Measurements from ENCODE around the gene TMEM9B.
"Not testable (repeated sequence)": the region's sequence is repeated elsewhere in the genome, so short reads cannot be mapped to it uniquely, and the experiment has no call there.

TMEM9B gene

DNA sequence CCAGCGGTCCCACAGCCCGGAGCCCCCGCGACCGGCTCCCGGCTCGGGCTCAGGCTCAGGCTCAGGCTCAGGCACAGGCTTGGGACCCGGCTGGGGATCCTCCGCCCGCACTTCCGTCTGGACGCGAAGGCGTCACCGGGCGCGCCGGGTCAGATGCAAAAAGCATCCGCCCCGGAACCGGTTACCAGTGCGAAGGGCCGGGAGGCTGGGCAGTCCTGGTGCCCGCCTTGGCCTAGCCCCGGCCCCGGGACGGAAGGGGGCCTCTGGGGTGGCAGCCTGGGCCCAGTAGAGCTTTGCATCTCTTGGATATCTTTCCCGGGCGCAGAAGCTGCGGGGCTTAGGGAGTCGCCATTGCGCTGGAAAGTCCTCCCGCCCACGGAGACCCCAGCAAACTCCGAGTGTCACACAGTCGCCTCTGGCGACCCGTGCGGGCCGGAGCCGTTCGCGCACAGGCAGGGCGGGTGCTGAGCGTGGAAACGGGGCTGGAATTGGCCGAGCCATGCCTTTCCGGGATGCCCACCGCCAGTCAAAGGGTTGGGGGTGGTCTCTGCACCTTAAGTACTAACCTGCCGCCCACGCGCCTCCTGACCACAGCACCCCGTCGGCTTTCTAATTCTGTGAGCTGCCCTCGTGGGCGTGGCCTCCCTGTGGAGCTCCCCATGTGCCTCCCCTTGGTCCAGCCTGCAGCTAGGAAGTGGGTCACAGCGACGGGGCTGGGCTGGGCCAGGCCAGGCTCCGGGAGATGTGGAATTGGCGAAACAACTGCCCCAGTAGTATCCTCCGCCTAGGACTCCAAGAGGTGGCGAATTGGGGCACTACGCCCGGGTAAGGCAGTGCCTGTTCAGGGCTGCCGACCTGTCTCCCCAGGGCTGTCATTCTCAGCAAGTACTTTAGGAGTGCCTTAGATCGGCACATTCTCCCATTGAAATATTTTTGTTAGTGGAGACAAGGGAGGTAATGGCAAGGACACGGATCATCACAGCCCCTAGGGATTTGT lies at the start of gene TMEM9B:
Gene TMEM9B, minus strand, starts transcription at position 119 of the 997 bp plus-strand sequence. CDS start 129 bp downstream, outside the sequence.
- peak within 1 kb of the TSS; percentile 86 to 99 (median 97) for H3K4me2 ChIP-seq
- H3K36me3 ChIP-seq = 0 out of 22 replicates have a peak, but pooled peaks cover 0 to 9% (median 0%) of the 10 kb centered on the region in 11 experiments
- H3K4me3 ChIP-seq = peak within 1 kb of the TSS; percentile 68 to 97 (median 86)
- peak within 1 kb of the TSS; percentile 80 to 95 (median 90) for H3K27ac ChIP-seq
- H3K27me3 ChIP-seq = no peaks in the 10 kb centered on the region
- H3K9ac ChIP-seq = peak within 1 kb of the TSS; percentile 82 to 95 (median 91)
- TF ChIP-seq Cebpa-rat (IDR thresholded peaks at IDR 0.05) = no peak
- H4K20me1 ChIP-seq = peaks cover 4 to 36% (median 20%) of the 10 kb centered on the region in 11 experiments; a peak in 15 of 22 replicates
- no peaks in the 10 kb centered on the region for H3K9me3 ChIP-seq (replicated peaks in 1 of 11)
- H3K4me1 ChIP-seq = peaks cover 25 to 56% (median 32%) of the 10 kb centered on the region in 10 experiments

DNA sequence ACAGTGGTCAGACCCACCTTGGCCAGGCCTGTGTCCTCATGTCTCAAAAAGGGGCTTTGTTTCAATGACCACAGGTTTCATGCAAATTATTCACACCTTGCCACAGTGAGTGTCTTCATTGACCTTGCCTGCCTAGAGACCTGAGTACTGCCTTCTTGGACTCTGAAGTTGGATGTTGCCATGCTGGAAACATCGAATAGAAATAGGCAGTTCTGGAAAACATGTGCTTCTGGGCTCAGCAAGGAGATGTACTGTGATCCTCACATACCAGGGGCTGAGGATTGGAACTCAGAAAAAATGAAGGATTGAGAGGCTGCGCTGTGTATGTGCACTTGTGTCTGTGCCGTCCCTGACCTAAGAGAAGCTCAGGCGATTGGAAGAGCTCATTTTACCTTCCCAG lies 49.1 kb upstream of the TMEM9B start:
- no peaks in the 10 kb centered on the region for H3K36me3 ChIP-seq
- no peak overlapping the region for H3K4me3 ChIP-seq
- no peaks in the 10 kb centered on the region for H4K20me1 ChIP-seq
- no peak overlapping the region for H3K4me2 ChIP-seq
- no peak overlapping the region for H3K27ac ChIP-seq
- peaks cover 0 to 6% (median 0%) of the 10 kb centered on the region in 11 experiments; a peak in 1 of 22 replicates for H3K9me3 ChIP-seq (replicated peaks in 1 of 11)
- peaks cover 0 to 28% (median 14%) of the 10 kb centered on the region in 10 experiments; a peak in 18 of 20 replicates for H3K4me1 ChIP-seq
- H3K27me3 ChIP-seq = no peaks in the 10 kb centered on the region
- H3K9ac ChIP-seq = no peak overlapping the region
- TF ChIP-seq Cebpa-rat (IDR thresholded peaks at IDR 0.05) = no peak

DNA sequence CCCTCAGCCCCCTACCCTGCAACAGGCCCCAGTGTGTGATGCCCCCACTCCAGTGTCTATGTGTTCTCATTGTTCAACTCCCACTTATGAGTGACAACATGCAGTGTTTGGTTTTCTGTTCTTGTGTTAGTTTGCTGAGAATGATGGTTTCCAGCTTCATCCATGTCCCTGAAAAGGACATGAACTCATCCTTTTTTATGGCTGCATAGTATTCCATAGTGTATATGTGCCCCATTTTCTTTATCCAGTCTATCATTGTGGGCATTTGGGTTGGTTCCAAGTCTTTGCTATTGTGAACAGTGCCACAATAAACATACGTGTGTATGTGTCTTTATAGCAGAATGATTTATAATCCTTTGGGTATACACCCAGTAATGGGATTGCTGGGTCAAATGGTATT lies 45.3 kb upstream of the TMEM9B start:
- not testable (repeated sequence) for H3K36me3 ChIP-seq; H3K27ac ChIP-seq; H3K4me1 ChIP-seq; H4K20me1 ChIP-seq; H3K9ac ChIP-seq; H3K4me2 ChIP-seq; H3K9me3 ChIP-seq (replicated peaks in 1 of 11); H3K4me3 ChIP-seq
- peaks cover 18 to 29% (median 23%) of the 10 kb centered on the region in 11 experiments for H3K27me3 ChIP-seq

DNA sequence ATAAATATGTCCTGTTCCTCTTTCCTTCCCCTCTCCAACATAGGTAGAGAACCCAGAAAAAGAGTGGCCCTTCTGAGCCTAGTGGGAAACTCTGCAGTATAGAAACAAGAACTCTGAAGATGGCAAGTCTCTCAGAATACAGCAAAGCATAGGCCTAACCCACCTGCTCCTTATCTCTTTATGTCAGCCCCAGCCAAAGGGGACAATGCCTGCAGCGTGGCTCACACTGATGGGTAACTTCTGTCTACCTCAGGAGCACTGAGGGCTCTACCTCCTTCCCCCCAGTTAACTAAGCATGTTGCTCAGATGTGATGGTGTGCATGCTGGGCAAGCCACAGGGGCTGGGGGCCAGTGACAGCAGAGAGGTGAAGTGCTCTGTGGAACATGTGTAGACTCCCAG lies 44.4 kb upstream of the TMEM9B start:
- Histone ChIP-seq H4K20me1 (no peaks in the 10 kb centered on the region), H3K9me3 (replicated peaks in 1 of 11) (peaks cover 9 to 17% (median 12%) of the 10 kb centered on the region in 11 experiments), H3K9ac (no peak overlapping the region), H3K4me3 (no peak overlapping the region), H3K27me3 (peaks cover 26 to 38% (median 32%) of the 10 kb centered on the region in 11 experiments), H3K4me1 (peaks cover 0 to 6% (median 4%) of the 10 kb centered on the region in 10 experiments; a peak in 7 of 20 replicates), H3K27ac (no peak overlapping the region), H3K4me2 (no peak overlapping the region), H3K36me3 (no peaks in the 10 kb centered on the region; a peak in 1 of 22 replicates)
- TF ChIP-seq Cebpa-rat (IDR thresholded peaks at IDR 0.05) = no peak

DNA sequence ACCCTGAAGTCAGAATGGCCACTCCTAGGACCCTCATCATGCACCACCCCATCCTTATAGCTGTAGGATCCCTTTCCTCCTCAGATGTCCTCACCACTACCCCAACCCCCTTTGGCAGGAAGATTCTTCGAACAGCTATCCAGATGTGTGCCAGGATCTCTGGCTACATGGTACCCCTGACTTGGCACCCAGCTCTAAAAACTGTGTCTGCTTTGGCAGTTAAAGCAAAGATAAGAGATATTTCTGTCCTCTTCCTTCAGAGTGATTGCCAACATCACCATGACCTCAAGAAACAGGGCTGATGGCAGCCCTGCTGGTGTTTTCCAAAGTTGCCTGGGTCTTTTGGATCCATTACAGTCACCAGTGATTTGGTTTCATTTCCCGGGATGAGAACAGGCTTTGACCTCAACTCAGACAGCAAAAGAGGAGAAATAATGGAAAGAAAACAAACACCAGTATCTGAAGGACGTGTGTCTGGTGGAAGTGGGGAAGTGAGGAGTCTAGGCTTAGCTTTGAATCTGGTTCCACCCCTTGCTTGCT lies 43.8 kb upstream of the TMEM9B start:
- H3K9me3 ChIP-seq (replicated peaks in 1 of 11) = peaks cover 11 to 21% (median 17%) of the 10 kb centered on the region in 11 experiments
- no peak overlapping the region for H3K27ac ChIP-seq
- H3K36me3 ChIP-seq = no peaks in the 10 kb centered on the region; a peak in 1 of 22 replicates
- peaks cover 32 to 43% (median 38%) of the 10 kb centered on the region in 11 experiments for H3K27me3 ChIP-seq
- H3K4me3 ChIP-seq = no peak overlapping the region
- H3K4me1 ChIP-seq = peaks cover 0 to 12% (median 10%) of the 10 kb centered on the region in 10 experiments; a peak in 13 of 20 replicates
- TF ChIP-seq Cebpa-rat (IDR thresholded peaks at IDR 0.05) = no peak
- H3K4me2 ChIP-seq = no peak overlapping the region
- H4K20me1 ChIP-seq = no peaks in the 10 kb centered on the region
- H3K9ac ChIP-seq = no peak overlapping the region

DNA sequence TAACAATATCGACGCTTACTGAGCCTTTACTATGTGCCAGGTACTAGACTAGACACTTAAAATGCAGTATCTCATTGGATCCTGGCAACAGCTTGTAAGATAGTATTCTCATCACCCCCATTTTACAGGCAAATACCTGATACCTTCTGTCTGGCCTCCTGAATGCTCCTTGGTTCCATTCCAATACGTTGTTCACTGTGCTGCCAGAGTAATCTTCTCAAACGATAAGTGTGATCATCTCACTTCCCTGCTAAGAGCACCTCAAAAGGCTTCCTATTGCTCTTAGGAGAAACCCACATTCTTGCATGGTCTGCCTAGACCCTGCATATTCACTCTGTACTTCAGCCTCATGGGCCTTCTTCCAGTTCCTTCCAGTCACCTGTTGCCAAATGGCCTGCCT lies 40.8 kb upstream of the TMEM9B start:
- H3K36me3 ChIP-seq = no peaks in the 10 kb centered on the region; a peak in 1 of 22 replicates
- H3K4me1 ChIP-seq = peaks cover 0 to 33% (median 13%) of the 10 kb centered on the region in 10 experiments; a peak in 13 of 20 replicates
- no peak overlapping the region for H3K4me2 ChIP-seq
- H3K27ac ChIP-seq = no peak overlapping the region
- peaks cover 39 to 70% (median 62%) of the 10 kb centered on the region in 11 experiments for H3K27me3 ChIP-seq
- H3K9me3 ChIP-seq (replicated peaks in 1 of 11) = peaks cover 11 to 24% (median 18%) of the 10 kb centered on the region in 11 experiments
- TF ChIP-seq Cebpa-rat (IDR thresholded peaks at IDR 0.05) = no peak
- no peak overlapping the region for H3K4me3 ChIP-seq
- H3K9ac ChIP-seq = no peak overlapping the region
- no peaks in the 10 kb centered on the region; a peak in 1 of 22 replicates for H4K20me1 ChIP-seq

DNA sequence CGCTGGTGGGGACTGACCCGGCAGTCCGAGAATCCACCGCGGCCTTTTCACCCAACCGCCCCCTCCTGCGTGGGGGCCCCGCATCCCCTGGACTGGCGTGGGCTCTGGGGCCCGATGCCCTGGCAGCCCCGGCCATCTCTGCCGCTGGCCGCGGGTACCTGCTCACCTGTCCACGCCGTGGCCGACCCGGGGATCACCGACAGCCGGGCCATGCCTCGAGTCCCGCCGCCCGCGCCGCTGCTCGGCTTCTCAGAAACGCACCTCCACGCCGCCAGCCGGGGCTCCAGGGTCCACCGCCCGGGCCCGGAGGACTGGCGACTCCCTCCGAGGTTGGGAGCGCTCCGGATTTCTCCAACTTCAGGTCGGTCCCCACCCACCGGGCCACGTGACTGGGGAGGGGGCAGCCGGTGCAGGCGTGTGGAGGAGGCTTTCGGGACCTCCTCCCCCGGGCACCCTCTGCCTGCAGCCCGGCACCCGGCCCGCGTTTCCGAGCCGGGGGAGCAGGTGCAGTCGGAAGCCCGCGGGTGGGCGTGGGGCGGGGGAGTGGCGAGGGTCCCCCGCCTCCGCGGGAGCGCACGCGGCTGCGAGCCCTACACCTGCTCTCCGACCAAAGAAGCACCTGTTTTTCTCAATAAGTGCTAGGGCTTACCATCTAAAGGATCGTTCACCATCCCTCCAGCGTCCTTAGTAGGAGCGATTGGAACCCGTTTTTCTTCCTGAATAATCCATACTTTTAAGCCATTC lies 40.1 kb upstream of the TMEM9B start:
- no peaks in the 10 kb centered on the region; a peak in 1 of 22 replicates for H4K20me1 ChIP-seq
- H3K4me3 ChIP-seq = peak overlapping the region; percentile 32 to 65 (median 53)
- no peak overlapping the region for H3K9ac ChIP-seq
- peaks cover 0 to 33% (median 13%) of the 10 kb centered on the region in 10 experiments; a peak in 13 of 20 replicates for H3K4me1 ChIP-seq
- TF ChIP-seq Cebpa-rat (IDR thresholded peaks at IDR 0.05) = no peak
- H3K36me3 ChIP-seq = no peaks in the 10 kb centered on the region; a peak in 1 of 22 replicates
- H3K9me3 ChIP-seq (replicated peaks in 1 of 11) = peaks cover 11 to 20% (median 18%) of the 10 kb centered on the region in 11 experiments
- H3K27me3 ChIP-seq = peaks cover 39 to 70% (median 62%) of the 10 kb centered on the region in 11 experiments
- peak overlapping the region; percentile 59 to 91 (median 81) for H3K4me2 ChIP-seq
- H3K27ac ChIP-seq = no peak overlapping the region

DNA sequence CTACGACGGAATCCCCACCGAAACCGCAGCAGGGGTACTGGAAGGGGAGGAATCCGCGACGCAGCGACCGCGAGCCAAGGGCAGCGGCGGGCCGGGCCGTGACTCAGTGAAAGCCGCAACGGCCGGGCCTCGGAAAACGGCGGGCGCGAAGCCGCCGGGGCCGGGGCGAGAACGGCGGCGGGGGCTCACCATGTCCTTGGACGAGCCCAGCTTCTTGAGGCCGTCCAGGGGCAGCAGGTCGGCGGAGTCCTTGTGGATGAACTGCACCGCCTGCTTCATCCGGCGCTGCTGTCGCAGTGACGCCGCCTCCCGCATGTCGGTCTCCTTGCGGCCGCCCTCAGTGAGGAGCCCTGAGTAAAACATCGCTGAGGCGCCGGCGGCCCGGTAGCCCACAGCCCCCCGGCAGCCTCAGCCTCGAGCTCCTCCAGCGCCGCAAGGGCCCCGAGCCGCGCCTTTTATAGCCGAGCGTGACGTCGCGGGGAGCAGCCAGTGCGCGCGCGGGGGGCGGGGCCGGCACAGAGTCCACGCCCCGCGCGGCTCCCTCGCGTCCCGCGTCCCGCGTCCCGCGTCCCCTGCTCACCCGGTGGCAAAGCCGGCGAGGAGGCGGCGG lies 39.4 kb upstream of the TMEM9B start, which contains the start of gene NRIP3:
Gene NRIP3, minus strand, starts transcription at position 429 of the 610 bp plus-strand sequence. Its CDS starts 66 bp downstream, at position 363.
- H3K4me1 ChIP-seq = peaks cover 0 to 33% (median 13%) of the 10 kb centered on the region in 10 experiments; a peak in 13 of 20 replicates
- H3K4me2 ChIP-seq = peak within 1 kb of the TSS; percentile 59 to 91 (median 81)
- no peak within 1 kb of the TSS for H3K27ac ChIP-seq
- H3K27me3 ChIP-seq = peaks cover 39 to 70% (median 62%) of the 10 kb centered on the region in 11 experiments
- TF ChIP-seq Cebpa-rat (IDR thresholded peaks at IDR 0.05) = no peak
- peaks cover 11 to 20% (median 18%) of the 10 kb centered on the region in 11 experiments for H3K9me3 ChIP-seq (replicated peaks in 1 of 11)
- H3K4me3 ChIP-seq = peak within 1 kb of the TSS; percentile 32 to 65 (median 53)
- no peaks in the 10 kb centered on the region; a peak in 1 of 22 replicates for H3K36me3 ChIP-seq
- peak within 1 kb of the TSS in 10 of 11 experiments; percentile 2 to 60 (median 24); a peak in 9 of 22 replicates for H3K9ac ChIP-seq
- no peaks in the 10 kb centered on the region; a peak in 1 of 22 replicates for H4K20me1 ChIP-seq
